Liver (tissue), 9 donors: ENCODE results near the gene PPP3R2. TPM values are rescaled to one million over a fixed set of nuclear protein-coding genes. Genes with fewer than 3 reads are reported as not detected.

ENCODE experiments used
- DNase-seq: peaks from one replicate; pipeline ENCODE4 v3.0.0-alpha.2; 2017; ENCODE audit warnings: low spot score
- H3K27ac ChIP-seq, 2 donors: one replicate each; pipeline ENCODE4 v1.7.0; 2013; ENCODE audit warnings: inconsistent platforms in 2 of 2, low read length in 2 of 2, control low read depth in 1 of 2, low read depth in 1 of 2, mild to moderate bottlenecking in 1 of 2
- H3K27me3 ChIP-seq, 4 donors: one replicate each; pipeline versions ENCODE4 v1.6.1 to v1.7.0; 2013; ENCODE audit warnings: low read length in 3 of 4, inconsistent platforms in 1 of 4, mild to moderate bottlenecking in 1 of 4, moderate library complexity in 1 of 4; ENCODE audit not compliant: control insufficient read depth in 4 of 4, insufficient read depth in 4 of 4
- H3K36me3 ChIP-seq, 4 donors: one replicate each; pipeline versions ENCODE4 v1.6.1 to v1.7.0; 2013; ENCODE audit warnings: low read length in 3 of 4, mild to moderate bottlenecking in 3 of 4, low read depth in 1 of 4, moderate library complexity in 1 of 4; ENCODE audit not compliant: control insufficient read depth in 4 of 4, insufficient read depth in 3 of 4
- H3K4me1 ChIP-seq, 4 donors: one replicate each; pipeline versions ENCODE4 v1.6.1 to v1.7.0; 2013; ENCODE audit warnings: low read length in 3 of 4, mild to moderate bottlenecking in 3 of 4, moderate library complexity in 1 of 4; ENCODE audit not compliant: control insufficient read depth in 4 of 4, insufficient read depth in 4 of 4
- H3K4me3 ChIP-seq, 3 donors: one replicate each; pipeline versions ENCODE4 v1.6.1 to v1.7.0; 2013; ENCODE audit warnings: low read length in 3 of 3, control low read depth in 1 of 3, low read depth in 1 of 3, mild to moderate bottlenecking in 1 of 3
- H3K9ac ChIP-seq, 2 donors: one replicate each; pipeline ENCODE4 v1.7.0; 2013; ENCODE audit warnings: low read length in 2 of 2, mild to moderate bottlenecking in 2 of 2, moderate library complexity in 2 of 2, control low read depth in 1 of 2, low read depth in 1 of 2
- H3K9me3 ChIP-seq, 4 donors: one replicate each; pipeline versions ENCODE4 v1.6.1 to v1.7.0; 2013; ENCODE audit warnings: low read length in 3 of 4; ENCODE audit not compliant: control insufficient read depth in 4 of 4
- ATF3 ChIP-seq: IDR thresholded peaks from 2 replicates; pipeline ENCODE4 v1.6.1; 2016; ENCODE audit warnings: antibody characterized with exemption
- CTCF ChIP-seq: fragments of 150-350 bp; IDR thresholded peaks from 2 replicates; pipeline ENCODE4 v1.5.1; 2017; ENCODE audit warnings: improper control_type of control experiment, low read depth, low read length; ENCODE audit not compliant: missing input control
- EGR1 ChIP-seq, 2 donors: IDR thresholded peaks; 2 replicates each; pipeline ENCODE4 v1.6.1; 2016 to 2018; ENCODE audit warnings: antibody characterized with exemption in 2 of 2, low read depth in 2 of 2
- FOXA1 ChIP-seq: IDR thresholded peaks from 2 replicates; pipeline ENCODE4 v1.6.1; 2016; ENCODE audit warnings: antibody characterized with exemption
- GABPA ChIP-seq, 2 donors: IDR thresholded peaks in 1 of 2; conservative IDR thresholded peaks in 1 of 2; 2 replicates each; pipeline ENCODE4 v1.6.1; 2016; ENCODE audit warnings: antibody characterized with exemption in 2 of 2, mild to moderate bottlenecking in 1 of 2, moderate library complexity in 1 of 2
- HNF4A ChIP-seq, 2 donors: conservative IDR thresholded peaks; 2 replicates each; pipeline ENCODE4 v1.6.1; 2016; ENCODE audit warnings: antibody characterized with exemption in 2 of 2, mild to moderate bottlenecking in 2 of 2
- JUND ChIP-seq, 2 donors: IDR thresholded peaks; 2 replicates each; pipeline ENCODE4 v1.6.1; 2016; ENCODE audit warnings: antibody characterized with exemption in 2 of 2
- MAX ChIP-seq: IDR thresholded peaks from 2 replicates; pipeline ENCODE4 v1.6.1; 2016; ENCODE audit warnings: antibody characterized with exemption
- NR2F2 ChIP-seq: IDR thresholded peaks from 2 replicates; pipeline ENCODE4 v1.6.1; 2016; ENCODE audit warnings: antibody characterized with exemption
- RAD21 ChIP-seq, 2 donors: IDR thresholded peaks; 2 replicates each; pipeline ENCODE4 v1.6.1; 2016; ENCODE audit warnings: antibody characterized with exemption in 2 of 2, mild to moderate bottlenecking in 2 of 2
- REST ChIP-seq: IDR thresholded peaks from 2 replicates; pipeline ENCODE4 v1.6.1; 2016; ENCODE audit warnings: antibody characterized with exemption, mild to moderate bottlenecking
- RXRA ChIP-seq, 2 donors: IDR thresholded peaks; 2 replicates each; pipeline ENCODE4 v1.6.1; 2017 to 2018; ENCODE audit warnings: antibody characterized with exemption in 2 of 2, mild to moderate bottlenecking in 1 of 2
- SP1 ChIP-seq: IDR thresholded peaks from 2 replicates; pipeline ENCODE4 v1.6.1; 2018; ENCODE audit warnings: antibody characterized with exemption, mild to moderate bottlenecking
- YY1 ChIP-seq: IDR thresholded peaks from 2 replicates; pipeline ENCODE4 v1.6.1; 2016; ENCODE audit warnings: antibody characterized with exemption, mild to moderate bottlenecking
- ZBTB33 ChIP-seq: IDR thresholded peaks from 2 replicates; pipeline ENCODE4 v1.6.1; 2016; ENCODE audit warnings: antibody characterized with exemption
- WGBS: extraction: QIAGEN DNeasy Blood & Tissue Kit; methylation state at CpG from one replicate; pipeline ENCODE4 v1.1.7; 2013; 5-methylcytosine and 5-hydroxymethylcytosine counted together
- polyA plus RNA-seq, 2 donors: library from polyadenylated mRNA; stranded (reverse) in 1 of 2; unstranded in 1 of 2; fragments of 200-250 nt in 1 of 2; fragments of >200 nt in 1 of 2; fragmentation: Nextera tagmentation in 1 of 2; extraction: Ambion mirVana in 1 of 2; gene quantifications; one replicate each; pipeline versions ENCODE4 v1.2.1 to v1.2.3, GENCODE V29; 2013 to 2015
- total RNA-seq, 2 donors: library from RNA; depleted of rRNA; stranded (reverse); fragments of >200 nt; gene quantifications; one replicate each; pipeline ENCODE4 v1.2.3, GENCODE V29; 2014
- donor health status: healthy.
- donor health status: healthy.
- donor health status: healthy.
- donor health status: healthy.
- donor health status: healthy.

PPP3R2 gene
- total and polyA plus RNA-seq, 4 donors, result 0.08 TPM; not detected in 3

- TF ChIP-seq FOXA1 (no peak), SP1 (no peak), GABPA (IDR thresholded peaks at IDR 0.05 in 1 of 2, conservative IDR thresholded peaks at IDR 0.05 in 1 of 2) (no peak)
- no peak for DNase-seq
- Histone ChIP-seq H3K27ac (no peak overlapping the region), H3K4me3 (no peak overlapping the region), H3K9ac (no peak overlapping the region), H3K4me1 (no peaks in the 10 kb centered on the region), H3K27me3 (no peaks in the 10 kb centered on the region), H3K36me3 (peaks cover 10 to 52% (median 36%) of the 10 kb centered on the region in 4 donors), H3K9me3 (no peaks in the 10 kb centered on the region)
Observed at GRCh38 chr9:101564252-101564651, 30.5 kb downstream of the PPP3R2 start.

- WGBS, result 99% methylated on average over 1 of the region's 1 CpG
- Histone ChIP-seq H3K9ac (no peak overlapping the region), H3K9me3 (peaks cover 0 to 1% (median 0%) of the 10 kb centered on the region in 4 donors), H3K4me1 (no peaks in the 10 kb centered on the region), H3K4me3 (no peak overlapping the region), H3K27ac (no peak overlapping the region), H3K36me3 (peaks cover 10 to 59% (median 42%) of the 10 kb centered on the region in 4 donors), H3K27me3 (no peaks in the 10 kb centered on the region)
- TF ChIP-seq ZBTB33, result no peak
- TF ChIP-seq FOXA1, result no peak
- no peak for TF ChIP-seq EGR1 (IDR thresholded peaks at IDR 0.05; ENCODE audit: low read depth in 2 of 2)
- TF ChIP-seq CTCF, result no peak
- no peak for TF ChIP-seq NR2F2
- TF ChIP-seq RXRA (IDR thresholded peaks at IDR 0.05), result no peak
- no peak for TF ChIP-seq ATF3
- no peak for DNase-seq
Observed at GRCh38 chr9:101562966-101563365, 31.8 kb downstream of the PPP3R2 start.

- Histone ChIP-seq H3K27ac (no peak overlapping the region), H3K27me3 (no peaks in the 10 kb centered on the region), H3K9ac (no peak overlapping the region), H3K36me3 (peaks cover 10 to 68% (median 53%) of the 10 kb centered on the region in 4 donors), H3K4me3 (no peak overlapping the region), H3K9me3 (peaks cover 0 to 1% (median 0%) of the 10 kb centered on the region in 4 donors), H3K4me1 (no peaks in the 10 kb centered on the region)
- no peak for DNase-seq
- WGBS, result 95% methylated on average over 1 of the region's 1 CpG
- TF ChIP-seq MAX (no peak), JUND (IDR thresholded peaks at IDR 0.05) (no peak), ZBTB33 (no peak), GABPA (IDR thresholded peaks at IDR 0.05 in 1 of 2, conservative IDR thresholded peaks at IDR 0.05 in 1 of 2) (no peak), RXRA (IDR thresholded peaks at IDR 0.05) (no peak), REST (no peak), RAD21 (IDR thresholded peaks at IDR 0.05) (no peak), SP1 (no peak), HNF4A (conservative IDR thresholded peaks at IDR 0.05) (no peak), ATF3 (no peak), YY1 (no peak), EGR1 (IDR thresholded peaks at IDR 0.05; ENCODE audit: low read depth in 2 of 2) (no peak)
Observed at GRCh38 chr9:101561740-101562139, 33.0 kb downstream of the PPP3R2 start.
